Skeletal muscle tissue (tissue), 4 donors: ENCODE data around the gene MIPEP. TPM values are rescaled to one million over a fixed set of nuclear protein-coding genes. Genes with fewer than 3 reads are reported as not detected.

Experiments used
- H3K27ac ChIP-seq: one replicate; pipeline ENCODE4 v1.7.0; 2013; ENCODE audit warnings: mild to moderate bottlenecking, low read depth, low read length, inconsistent platforms
- H3K27me3 ChIP-seq, 3 donors: one replicate each; pipeline ENCODE4 v1.7.0; 2013; ENCODE audit warnings: low read length in 3 of 3; ENCODE audit not compliant: control insufficient read depth in 3 of 3, insufficient read depth in 3 of 3
- H3K36me3 ChIP-seq, 3 donors: one replicate each; pipeline ENCODE4 v1.7.0; 2013; ENCODE audit warnings: low read length in 3 of 3; ENCODE audit not compliant: control insufficient read depth in 3 of 3, insufficient read depth in 3 of 3
- H3K4me1 ChIP-seq, 3 donors: one replicate each; pipeline ENCODE4 v1.7.0; 2013; ENCODE audit warnings: low read length in 3 of 3, mild to moderate bottlenecking in 3 of 3; ENCODE audit not compliant: control insufficient read depth in 3 of 3, insufficient read depth in 3 of 3
- H3K4me3 ChIP-seq, 3 donors: one replicate each; pipeline ENCODE4 v1.7.0; 2013; ENCODE audit warnings: low read length in 3 of 3
- H3K9ac ChIP-seq, 3 donors: one replicate each; pipeline ENCODE4 v1.7.0; 2013; ENCODE audit warnings: low read length in 3 of 3, mild to moderate bottlenecking in 3 of 3, moderate library complexity in 2 of 3, low read depth in 1 of 3
- H3K9me3 ChIP-seq, 3 donors: one replicate each; pipeline ENCODE4 v1.7.0; 2013; ENCODE audit warnings: low read length in 3 of 3; ENCODE audit not compliant: control insufficient read depth in 3 of 3
- total RNA-seq: library from RNA; depleted of rRNA; stranded (reverse); fragments of >200 nt; gene quantifications from one replicate; pipeline ENCODE4 v1.2.3, GENCODE V29; 2014
- donor health status: Osteomylitis.

MIPEP gene
- 13.6 TPM for total RNA-seq

DNA sequence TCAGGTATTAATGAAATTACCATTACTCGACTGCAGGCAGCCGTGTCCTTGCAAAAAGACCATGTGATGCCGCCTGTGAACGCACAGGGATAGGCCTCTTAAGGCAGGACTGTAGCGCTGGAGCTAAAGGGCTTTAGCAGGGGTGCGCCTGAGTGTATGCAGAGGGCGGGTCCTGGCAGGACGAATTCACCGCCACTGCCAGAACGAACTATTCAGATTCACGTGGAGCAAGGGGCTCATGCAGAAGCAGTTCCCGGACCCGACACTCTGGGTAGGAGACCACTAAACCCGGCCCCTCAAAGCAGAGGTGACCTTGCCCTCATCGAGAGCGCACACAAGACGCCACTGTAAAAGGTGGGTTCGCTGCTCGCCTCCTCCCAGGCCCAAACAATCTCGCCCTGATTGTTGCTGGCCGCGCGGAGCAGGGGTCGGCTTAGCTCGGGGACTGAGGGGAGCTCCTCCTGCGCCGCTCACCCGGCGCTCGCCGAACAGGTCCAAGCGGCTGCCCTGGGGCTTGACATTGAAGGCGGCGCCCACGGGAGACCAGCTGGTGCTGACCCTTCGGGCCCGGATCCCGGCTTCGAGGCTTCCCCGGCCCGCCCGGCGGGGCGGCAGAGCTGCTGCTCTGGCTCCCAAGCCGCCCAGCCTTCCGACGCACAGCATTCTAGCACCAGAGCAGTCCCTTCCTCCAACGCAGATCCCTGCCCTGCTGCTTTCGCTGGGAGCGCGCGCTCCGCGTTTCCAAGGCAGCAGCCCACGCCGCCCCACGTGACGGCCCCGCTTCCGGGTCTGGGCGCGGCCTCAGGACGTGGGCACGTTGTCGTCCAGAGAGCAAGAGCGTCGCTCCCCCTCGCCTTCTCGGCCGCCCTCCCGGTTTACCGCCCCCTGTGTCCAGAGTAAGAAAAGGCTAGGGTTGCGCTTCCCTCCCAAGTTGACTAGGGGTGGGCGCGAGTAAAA is at the start of gene MIPEP:
Gene MIPEP (minus strand): TSS at position 743 of the 957 bp plus-strand sequence. CDS start 80 bp downstream, at position 663.
- peak within 1 kb of the TSS; percentile 88 to 95 (median 94) for H3K4me3 ChIP-seq
- peaks cover 9 to 20% (median 15%) of the 10 kb centered on the region in 3 donors for H3K4me1 ChIP-seq
- H3K27me3 ChIP-seq: no peaks in the 10 kb centered on the region
- H3K27ac ChIP-seq: peak within 1 kb of the TSS; percentile 74
- peaks cover 0 to 7% (median 5%) of the 10 kb centered on the region in 3 donors for H3K36me3 ChIP-seq
- peak within 1 kb of the TSS; percentile 85 to 90 (median 90) for H3K9ac ChIP-seq
- no peaks in the 10 kb centered on the region for H3K9me3 ChIP-seq

DNA sequence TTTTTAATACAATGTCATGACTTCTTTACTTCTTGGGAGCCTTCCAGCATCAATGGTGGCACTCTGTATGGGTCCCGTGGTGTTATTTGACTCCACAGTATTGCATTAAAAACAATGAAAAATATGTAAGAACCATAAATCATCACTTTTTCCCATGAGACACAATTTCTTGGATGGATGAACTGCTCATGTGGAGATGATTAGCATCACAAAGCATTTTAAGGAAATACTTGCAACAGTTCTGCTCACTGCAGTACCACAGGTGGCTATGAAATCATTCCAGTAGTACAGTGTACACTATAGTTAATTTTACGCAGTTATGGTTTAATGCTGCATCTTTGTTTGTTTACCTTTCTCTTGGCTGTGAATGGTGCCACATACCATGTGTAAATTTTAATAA is 45.3 kb upstream of the MIPEP start:
- Histone ChIP-seq H3K36me3 (no peaks in the 10 kb centered on the region), H3K4me3 (no peak overlapping the region), H3K9me3 (no peaks in the 10 kb centered on the region), H3K27ac (no peak overlapping the region), H3K27me3 (peaks cover 0 to 3% (median 0%) of the 10 kb centered on the region in 3 donors), H3K4me1 (no peaks in the 10 kb centered on the region), H3K9ac (no peak overlapping the region)

DNA sequence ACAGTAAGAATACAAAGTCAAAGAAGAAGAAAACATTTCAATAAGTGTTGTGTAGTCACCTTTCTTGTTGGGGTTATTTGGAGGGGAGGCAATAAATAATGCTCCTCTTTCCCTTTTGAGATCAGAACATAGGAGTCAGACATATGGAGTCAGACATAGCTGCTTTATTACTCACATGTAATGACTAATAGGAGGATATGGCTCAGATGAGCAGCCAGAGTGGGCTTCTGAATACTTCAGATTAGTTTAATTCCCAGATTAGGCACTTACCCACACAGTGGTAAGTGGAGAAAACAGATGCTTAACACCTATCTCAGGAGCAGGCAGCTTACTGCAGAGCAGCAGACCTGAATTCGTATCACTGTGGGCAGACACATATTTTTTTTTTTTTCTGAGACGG is 39.8 kb upstream of the MIPEP start:
- no peaks in the 10 kb centered on the region for H3K4me1 ChIP-seq
- no peak overlapping the region for H3K27ac ChIP-seq
- no peaks in the 10 kb centered on the region for H3K27me3 ChIP-seq
- H3K36me3 ChIP-seq: no peaks in the 10 kb centered on the region
- no peak overlapping the region for H3K4me3 ChIP-seq
- H3K9ac ChIP-seq: no peak overlapping the region
- H3K9me3 ChIP-seq: no peaks in the 10 kb centered on the region

- H3K4me1 ChIP-seq: no peaks in the 10 kb centered on the region
- H3K27me3 ChIP-seq: no peaks in the 10 kb centered on the region
- no peaks in the 10 kb centered on the region for H3K9me3 ChIP-seq
- H3K36me3 ChIP-seq: no peaks in the 10 kb centered on the region
- no peak overlapping the region for H3K9ac ChIP-seq
- H3K4me3 ChIP-seq: no peak overlapping the region
- H3K27ac ChIP-seq: no peak overlapping the region
Observed at GRCh38 chr13:23923031-23923430, 33.8 kb upstream of the MIPEP start.

- no peak overlapping the region for H3K27ac ChIP-seq
- H3K4me1 ChIP-seq: no peaks in the 10 kb centered on the region
- no peaks in the 10 kb centered on the region for H3K27me3 ChIP-seq
- no peaks in the 10 kb centered on the region for H3K36me3 ChIP-seq
- H3K9me3 ChIP-seq: no peaks in the 10 kb centered on the region
- no peak overlapping the region for H3K4me3 ChIP-seq
- H3K9ac ChIP-seq: no peak overlapping the region
Observed at GRCh38 chr13:23922005-23922932, 33.1 kb upstream of the MIPEP start.

- Histone ChIP-seq H3K4me1 (no peaks in the 10 kb centered on the region), H3K9ac (no peak overlapping the region), H3K9me3 (no peaks in the 10 kb centered on the region), H3K27me3 (no peaks in the 10 kb centered on the region), H3K27ac (no peak overlapping the region), H3K36me3 (no peaks in the 10 kb centered on the region), H3K4me3 (no peak overlapping the region)
Observed at GRCh38 chr13:23921451-23921888, 32.3 kb upstream of the MIPEP start.

- Histone ChIP-seq H3K27ac (no peak overlapping the region), H3K4me3 (no peak overlapping the region), H3K9me3 (no peaks in the 10 kb centered on the region), H3K27me3 (peaks cover 0 to 2% (median 0%) of the 10 kb centered on the region in 3 donors), H3K9ac (no peak overlapping the region), H3K4me1 (no peaks in the 10 kb centered on the region), H3K36me3 (no peaks in the 10 kb centered on the region)
Observed at GRCh38 chr13:23919006-23919405, 29.8 kb upstream of the MIPEP start.

DNA sequence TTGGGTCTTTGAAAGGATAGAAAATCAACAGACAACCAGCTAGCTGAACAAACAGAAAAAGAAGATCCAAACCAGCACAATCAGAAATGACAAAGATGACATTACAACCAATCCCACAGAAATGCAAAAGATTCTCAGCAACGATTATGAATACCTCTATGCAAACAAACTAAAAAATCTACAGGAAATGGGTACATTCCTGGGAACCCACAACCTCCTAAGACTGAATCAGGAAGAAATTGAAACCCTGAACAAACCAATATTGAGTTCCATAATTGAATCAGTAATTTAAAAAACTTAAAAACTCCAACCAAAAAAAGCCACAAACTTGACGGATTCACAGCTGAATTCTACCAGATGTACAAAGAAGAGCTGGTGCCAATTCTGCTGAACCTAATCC is 29.0 kb upstream of the MIPEP start:
- Histone ChIP-seq H3K27me3 (peaks cover 0 to 2% (median 0%) of the 10 kb centered on the region in 3 donors), H3K9ac (no peak overlapping the region), H3K4me1 (no peaks in the 10 kb centered on the region), H3K4me3 (no peak overlapping the region), H3K9me3 (no peaks in the 10 kb centered on the region), H3K36me3 (no peaks in the 10 kb centered on the region), H3K27ac (no peak overlapping the region)

- Histone ChIP-seq H3K36me3 (no peaks in the 10 kb centered on the region), H3K9me3 (no peaks in the 10 kb centered on the region), H3K4me1 (no peaks in the 10 kb centered on the region), H3K9ac (no peak overlapping the region), H3K27ac (no peak overlapping the region), H3K4me3 (no peak overlapping the region), H3K27me3 (peaks cover 0 to 2% (median 0%) of the 10 kb centered on the region in 3 donors)
Observed at GRCh38 chr13:23915308-23915707, 26.1 kb upstream of the MIPEP start.
